H1 (cell line): Measurements from ENCODE around the gene SLC2A13. TPM values are rescaled to one million over a fixed set of nuclear protein-coding genes. Genes with fewer than 3 reads are reported as not detected.

Experiments
- CTCF ChIA-PET: fragments of 300-600 bp; sonication (Branson Sonifier 250); formaldehyde crosslinking; loops from one replicate; lab custom pipeline; 2021; ENCODE audit not compliant: partially characterized antibody; lab: Charles Lee
- POLR2A ChIA-PET: fragments of 300-600 bp; sonication (Branson Sonifier 250); formaldehyde crosslinking; loops from one replicate; lab custom pipeline; 2021; ENCODE audit warnings: inconsistent platforms; ENCODE audit not compliant: partially characterized antibody; lab: Charles Lee
- DNase-seq, 2 experiments: peaks; one replicate each; pipeline versions ENCODE4 v3.0.0 to v3.0.0-alpha.2; 2010 to 2022; ENCODE audit warnings: low spot score in 2 of 2, low read depth in 1 of 2, mixed read lengths in 1 of 2
- FAIRE-seq: peaks from 2 replicates; lab custom pipeline; 2011; peaks lifted over from hg19 to GRCh38; lab: Jason Lieb, UNC
- H2AFZ ChIP-seq: 2 replicates; pipeline ENCODE4 v1.8.1; 2012; ENCODE audit warnings: low read length, inconsistent platforms
- H2AK5ac ChIP-seq: 2 replicates; pipeline ENCODE4 v1.6.1; 2013; ENCODE audit warnings: low read depth, low read length
- H2BK120ac ChIP-seq: replicated peaks from 2 replicates; pipeline ENCODE3; 2013; ENCODE audit warnings: low read depth, low read length, inconsistent platforms
- H2BK12ac ChIP-seq: 2 replicates; pipeline ENCODE4 v1.6.1; 2013; ENCODE audit warnings: low read depth, low read length
- H2BK15ac ChIP-seq: 2 replicates; pipeline ENCODE4 v1.6.1; 2013; ENCODE audit warnings: low read length
- H2BK20ac ChIP-seq: 2 replicates; pipeline ENCODE4 v1.6.1; 2013; ENCODE audit warnings: low read length
- H2BK5ac ChIP-seq: 2 replicates; pipeline ENCODE4 v1.6.1; 2013; ENCODE audit warnings: low read depth, low read length
- H3K14ac ChIP-seq: 2 replicates; pipeline ENCODE4 v1.6.1; 2013; ENCODE audit warnings: inconsistent platforms; ENCODE audit not compliant: insufficient read length
- H3K18ac ChIP-seq: 2 replicates; pipeline ENCODE4 v1.6.1; 2013; ENCODE audit warnings: low read length; ENCODE audit errors: extremely low read depth
- H3K23ac ChIP-seq: 2 replicates; pipeline ENCODE4 v1.6.1; 2013; ENCODE audit warnings: inconsistent platforms; ENCODE audit not compliant: insufficient read length
- H3K23me2 ChIP-seq: 2 replicates; pipeline ENCODE4 v1.6.1; 2013; ENCODE audit warnings: low read depth, low read length
- H3K27ac ChIP-seq: 2 replicates; pipeline ENCODE4 v1.6.1; 2011; ENCODE audit warnings: low read depth, low read length, inconsistent platforms
- H3K27me3 ChIP-seq, 4 experiments: replicated peaks in 1 of 4; 1 replicate in 1 of 4; 2 replicates in 3 of 4; pipeline versions ENCODE4 v1.6.1 to v1.8.1; 2011 to 2013; ENCODE audit warnings: low read length in 3 of 4, mild to moderate bottlenecking in 3 of 4, inconsistent platforms in 2 of 4, mixed read lengths in 2 of 4, moderate library complexity in 1 of 4; ENCODE audit not compliant: control insufficient read depth in 3 of 4, insufficient read depth in 3 of 4; ENCODE audit errors: extremely low read depth in 1 of 4
- H3K36me3 ChIP-seq, 4 experiments: 2 replicates each; pipeline versions ENCODE4 v1.6.1 to v1.8.1; 2011 to 2013; ENCODE audit warnings: mild to moderate bottlenecking in 4 of 4, low read length in 3 of 4, moderate library complexity in 2 of 4, control low read depth in 1 of 4, inconsistent platforms in 1 of 4; ENCODE audit not compliant: insufficient read depth in 4 of 4, control insufficient read depth in 2 of 4
- H3K4ac ChIP-seq: replicated peaks from 2 replicates; pipeline ENCODE3; 2013; ENCODE audit warnings: low read length, low read depth, mixed read lengths, inconsistent platforms; ENCODE audit not compliant: insufficient read length
- H3K4me1 ChIP-seq, 4 experiments: replicated peaks in 1 of 4; 1 replicate in 1 of 4; 2 replicates in 3 of 4; pipeline versions ENCODE4 v1.6.1 to v1.8.1; 2011 to 2013; ENCODE audit warnings: low read length in 3 of 4, inconsistent platforms in 2 of 4, mixed read lengths in 1 of 4; ENCODE audit not compliant: insufficient read depth in 4 of 4, control insufficient read depth in 3 of 4
- H3K4me2 ChIP-seq, 2 experiments: 2 replicates each; pipeline versions ENCODE4 v1.6.1 to v1.8.1; 2011 to 2013; ENCODE audit warnings: low read depth in 2 of 2, low read length in 2 of 2, control low read depth in 1 of 2, inconsistent platforms in 1 of 2, mild to moderate bottlenecking in 1 of 2; ENCODE audit not compliant: insufficient read depth in 1 of 2
- H3K4me3 ChIP-seq, 4 experiments: fragments of 200-600, 300-600 bp in 1 of 4; sonication (generic), shearing (Covaris generic), sonication (Bioruptor Twin) in 1 of 4; 2 replicates each; pipeline versions ENCODE4 v1.5.1 to v1.8.1; 2011 to 2016; ENCODE audit warnings: low read length in 4 of 4, low read depth in 3 of 4, control low read depth in 2 of 4, inconsistent platforms in 2 of 4, mild to moderate bottlenecking in 2 of 4, mixed read lengths in 1 of 4, moderate library complexity in 1 of 4; ENCODE audit not compliant: insufficient read depth in 2 of 4; ENCODE audit errors: extremely low read depth in 1 of 4
- H3K56ac ChIP-seq: replicated peaks from 2 replicates; pipeline ENCODE3; 2013; ENCODE audit warnings: low read depth, mild to moderate bottlenecking, mixed read lengths, low read length, inconsistent platforms; ENCODE audit not compliant: insufficient read length
- H3K79me1 ChIP-seq: 2 replicates; pipeline ENCODE4 v1.6.1; 2013; ENCODE audit warnings: low read depth, low read length, control low read depth
- H3K79me2 ChIP-seq, 2 experiments: 2 replicates each; pipeline versions ENCODE4 v1.6.1 to v1.8.1; 2012 to 2013; ENCODE audit warnings: low read length in 2 of 2, mild to moderate bottlenecking in 2 of 2, inconsistent platforms in 1 of 2; ENCODE audit not compliant: insufficient read depth in 2 of 2, control insufficient read depth in 1 of 2
- H3K9ac ChIP-seq, 4 experiments: replicated peaks in 1 of 4; 1 replicate in 1 of 4; 2 replicates in 3 of 4; pipeline versions ENCODE4 v1.6.1 to v1.8.1; 2011 to 2013; ENCODE audit warnings: low read depth in 3 of 4, low read length in 3 of 4, control low read depth in 2 of 4, mild to moderate bottlenecking in 2 of 4, moderate library complexity in 2 of 4, inconsistent platforms in 1 of 4; ENCODE audit errors: extremely low read depth in 1 of 4
- H3K9me3 ChIP-seq, 2 experiments: 2 replicates each; pipeline versions ENCODE4 v1.6.1 to v1.8.1; 2012 to 2013; ENCODE audit warnings: mild to moderate bottlenecking in 2 of 2, moderate library complexity in 2 of 2, control low read depth in 1 of 2, inconsistent platforms in 1 of 2, low read depth in 1 of 2, low read length in 1 of 2, mixed read lengths in 1 of 2; ENCODE audit not compliant: insufficient read depth in 2 of 2
- H4K20me1 ChIP-seq, 2 experiments: replicated peaks in 1 of 2; 2 replicates each; pipeline versions ENCODE3 to v1.8.1; 2011 to 2013; ENCODE audit warnings: inconsistent platforms in 2 of 2, low read length in 2 of 2, mild to moderate bottlenecking in 1 of 2; ENCODE audit not compliant: insufficient read depth in 2 of 2, control insufficient read depth in 1 of 2
- H4K5ac ChIP-seq: 2 replicates; pipeline ENCODE4 v1.6.1; 2013; ENCODE audit warnings: low read length, low read depth, mixed read lengths, inconsistent platforms; ENCODE audit not compliant: insufficient read length
- H4K8ac ChIP-seq: 2 replicates; pipeline ENCODE4 v1.8.0; 2013; ENCODE audit warnings: mild to moderate bottlenecking, moderate library complexity, low read length, inconsistent platforms; ENCODE audit not compliant: insufficient read depth; ENCODE audit errors: extremely low read depth
- H4K91ac ChIP-seq: replicated peaks from 2 replicates; pipeline ENCODE3; 2013; ENCODE audit warnings: low read length, mixed read lengths, inconsistent platforms; ENCODE audit not compliant: insufficient read length
- ATF3 ChIP-seq: IDR thresholded peaks from 2 replicates; pipeline ENCODE4 v1.6.1; 2011; ENCODE audit warnings: low read depth, mild to moderate bottlenecking, low read length; ENCODE audit not compliant: insufficient read depth
- CEBPB ChIP-seq: IDR thresholded peaks from 2 replicates; pipeline ENCODE4 v1.6.1; 2012; ENCODE audit warnings: low read depth, low read length
- CTBP2 ChIP-seq: IDR thresholded peaks from 2 replicates; pipeline ENCODE4 v1.7.0; 2011; ENCODE audit warnings: borderline replicate concordance, mild to moderate bottlenecking, moderate library complexity, mixed read lengths, low read length; ENCODE audit not compliant: insufficient read depth, insufficient read length
- EP300 ChIP-seq, 2 experiments: IDR thresholded peaks; 1 replicate in 1 of 2; 2 replicates in 1 of 2; pipeline ENCODE4 v1.6.1; 2011 to 2012; ENCODE audit warnings: low read depth in 2 of 2, low read length in 2 of 2, mild to moderate bottlenecking in 2 of 2, borderline replicate concordance in 1 of 2, inconsistent platforms in 1 of 2, moderate library complexity in 1 of 2
- EZH2 ChIP-seq: fragments of 200-600 bp; sonication (generic); IDR thresholded peaks from 2 replicates; pipeline ENCODE4 v1.7.1; 2012; ENCODE audit warnings: low read depth, mild to moderate bottlenecking, moderate library complexity, low read length, inconsistent platforms; ENCODE audit not compliant: severe bottlenecking
- GABPA ChIP-seq: IDR thresholded peaks from 2 replicates; pipeline ENCODE4 v1.6.1; 2011; ENCODE audit warnings: mild to moderate bottlenecking, low read length, moderate library complexity, borderline replicate concordance; ENCODE audit not compliant: insufficient read depth
- HDAC2 ChIP-seq, 2 experiments: fragments of 300-600 bp in 1 of 2; sonication (generic) in 1 of 2; IDR thresholded peaks; 2 replicates each; pipeline ENCODE4 v1.6.1; 2011 to 2012; ENCODE audit warnings: low read depth in 2 of 2, low read length in 2 of 2, mild to moderate bottlenecking in 2 of 2, moderate library complexity in 2 of 2, borderline replicate concordance in 1 of 2, inconsistent platforms in 1 of 2
- JUND ChIP-seq: IDR thresholded peaks from 2 replicates; pipeline ENCODE4 v1.6.1; 2011; ENCODE audit warnings: mild to moderate bottlenecking, improper control_type of control experiment, low read length
- POLR2A ChIP-seq, 2 experiments: IDR thresholded peaks; 1 replicate in 1 of 2; 2 replicates in 1 of 2; pipeline ENCODE4 v1.6.1; 2011; ENCODE audit warnings: low read depth in 2 of 2, low read length in 2 of 2, mild to moderate bottlenecking in 2 of 2; ENCODE audit errors: control extremely low read depth in 1 of 2
- POLR2AphosphoS5 ChIP-seq: IDR thresholded peaks from 2 replicates; pipeline ENCODE4 v1.6.1; 2011; ENCODE audit warnings: low read depth, low read length
- SIX5 ChIP-seq: IDR thresholded peaks from 2 replicates; pipeline ENCODE4 v1.6.1; 2011; ENCODE audit warnings: mild to moderate bottlenecking, low read depth, low read length
- SP4 ChIP-seq: IDR thresholded peaks from 2 replicates; pipeline ENCODE4 v1.6.1; 2012; ENCODE audit warnings: low read length, inconsistent platforms
- YY1 ChIP-seq: IDR thresholded peaks from 2 replicates; pipeline ENCODE4 v1.6.1; 2011; ENCODE audit warnings: low read depth, mild to moderate bottlenecking, low read length
- WGBS, 2 experiments: shearing (Covaris generic) in 1 of 2; methylation state at CpG; one replicate each; pipeline versions ENCODE4 v1.1.6 to v1.1.7; 2013 to 2015; ENCODE audit warnings: low lambda C conversion rate in 2 of 2, mixed read lengths in 2 of 2, inconsistent platforms in 1 of 2, low coverage in 1 of 2, missing lambda C conversion rate in 1 of 2; ENCODE audit not compliant: insufficient replicate concordance in 2 of 2, insufficient coverage in 1 of 2, insufficient read length in 1 of 2; ENCODE audit errors: extremely low coverage in 1 of 2, missing lambda C conversion rate in 1 of 2; 5-methylcytosine and 5-hydroxymethylcytosine counted together
- polyA plus RNA-seq, 7 experiments: library from polyadenylated mRNA; depleted of rRNA in 3 of 7; stranded (reverse) in 5 of 7; unstranded in 2 of 7; fragments of >200 nt in 5 of 7; fragments of 200-250 nt in 2 of 7; gene quantifications; 1 replicate in 5 of 7; 2 replicates in 1 of 7; 4 replicates in 1 of 7; pipeline versions ENCODE4 v1.2.1 to v1.2.3, GENCODE V29; 2011 to 2013; ENCODE audit warnings: missing spikeins in 2 of 7, mixed read lengths in 2 of 7
- total RNA-seq: library from RNA; stranded (reverse); fragmentation: NEBNext Ultra II Directional; extraction: Animal tissue kit (Norgen Biotek cat#: 25700); gene quantifications from 2 replicates; pipeline ENCODE4 v1.2.1, GENCODE V29; 2021

Gene SLC2A13
- total and polyA plus RNA-seq, 2 of the 8 experiments (the other 6 are each of a cell fraction or from before 2014, with no cell fraction given): 2.8 to 9.6 TPM

GRCh38 chr12:40028296-40028695 lies 77.6 kb downstream of the SLC2A13 start:
- no peaks in the 10 kb centered on the region for H3K9me3 ChIP-seq
- no peak for TF ChIP-seq CEBPB
- no peak for TF ChIP-seq YY1
- TF ChIP-seq HDAC2 (IDR thresholded peaks at IDR 0.05; ENCODE audit: borderline replicate concordance in 1 of 2, low read depth in 2 of 2, low read length in 2 of 2): no peak
- no peak for TF ChIP-seq SP4
- no peak for TF ChIP-seq JUND
- no peak for TF ChIP-seq GABPA
- no peak for TF ChIP-seq POLR2AphosphoS5
- no peak for TF ChIP-seq EZH2
- TF ChIP-seq POLR2A (IDR thresholded peaks at IDR 0.05; ENCODE audit: control extremely low read depth in 1 of 2, low read depth in 2 of 2, low read length in 2 of 2): no peak
- TF ChIP-seq EP300 (IDR thresholded peaks at IDR 0.05; ENCODE audit: borderline replicate concordance in 1 of 2, low read depth in 2 of 2, low read length in 2 of 2): no peak
- no peak for TF ChIP-seq CTBP2
- TF ChIP-seq ATF3: no peak
- TF ChIP-seq SIX5: no peak
- TF ChIP-seq, all 59 proteins: peak for 0
- Histone ChIP-seq H3K79me2 (no peaks in the 10 kb centered on the region; a peak in 1 of 4 replicates), H2BK120ac (no peak overlapping the region), H3K27ac (no peak overlapping the region), H3K56ac (no peak overlapping the region), H2BK12ac (no peak overlapping the region), H3K27me3 (no peaks in the 10 kb centered on the region), H3K9ac (no peak overlapping the region), H3K23me2 (no peaks in the 10 kb centered on the region), H3K4me2 (no peak overlapping the region), H2BK5ac (no peak overlapping the region), H4K91ac (no peak overlapping the region), H3K4me3 (no peak overlapping the region), H3K79me1 (no peaks in the 10 kb centered on the region), H3K14ac (no peak overlapping the region), H2AK5ac (no peak overlapping the region), H2BK15ac (no peak overlapping the region), H4K5ac (no peak overlapping the region), H2BK20ac (no peak overlapping the region), H3K4me1 (peaks cover 0 to 11% (median 8%) of the 10 kb centered on the region in 4 experiments; a peak in 6 of 7 replicates), H3K4ac (no peak overlapping the region), H3K18ac (no peak overlapping the region), H3K23ac (no peak overlapping the region), H4K8ac (no peak overlapping the region), H4K20me1 (peaks cover 0 to 4% of the 10 kb centered on the region in 2 experiments), H2AFZ (no peak overlapping the region), H3K36me3 (0 out of 8 replicates have a peak, but pooled peaks cover 0 to 2% (median 0%) of the 10 kb centered on the region in 4 experiments)
- DNase-seq: no peak
- CTCF ChIA-PET: no interaction called here
- POLR2A ChIA-PET: no interaction called here
- FAIRE-seq: no peak
- 87% methylated on average over 5 of the region's 5 CpGs; no CpG with 5 or more reads in 1 of the 2 experiments for WGBS, 2 experiments
